ENCODE measurements around the gene MRPS10. TPM values are rescaled to one million over a fixed set of nuclear protein-coding genes. Genes with fewer than 3 reads are reported as not detected.
A peak's percentile ranks its signal among the peaks of the same experiment; 100 is the strongest.

MRPS10 gene
- total RNA-seq, 1 experiment from 2014 or later = 82.6 TPM

DNA sequence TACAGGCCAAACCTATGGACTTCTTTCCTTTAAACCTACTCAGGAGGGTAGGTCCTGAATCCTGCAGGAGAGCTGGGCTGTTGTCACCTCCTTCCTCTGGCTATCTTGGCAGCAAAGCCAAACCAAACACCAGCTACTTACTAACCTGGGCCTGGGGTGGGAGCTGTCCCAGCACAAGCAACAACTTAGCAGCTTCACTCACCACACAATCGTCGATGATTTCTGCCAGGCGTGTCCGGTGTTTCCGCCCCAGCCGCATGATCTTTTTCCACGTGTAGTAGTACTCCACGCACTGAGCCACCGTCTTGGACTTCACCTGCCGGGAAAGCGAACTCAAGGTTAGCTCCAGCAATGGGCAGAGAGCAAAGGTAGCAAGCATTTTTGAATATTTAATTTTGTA lies 25.4 kb upstream of the MRPS10 start:
- DNase-seq (ENCODE audit: low read depth, low spot score) = no peak
- in situ Hi-C loops (cut with HindIII; ENCODE audit: low pct_unique_long_range_greater_than_20kb, low sequenced_read_pairs) = no loop called here

DNA sequence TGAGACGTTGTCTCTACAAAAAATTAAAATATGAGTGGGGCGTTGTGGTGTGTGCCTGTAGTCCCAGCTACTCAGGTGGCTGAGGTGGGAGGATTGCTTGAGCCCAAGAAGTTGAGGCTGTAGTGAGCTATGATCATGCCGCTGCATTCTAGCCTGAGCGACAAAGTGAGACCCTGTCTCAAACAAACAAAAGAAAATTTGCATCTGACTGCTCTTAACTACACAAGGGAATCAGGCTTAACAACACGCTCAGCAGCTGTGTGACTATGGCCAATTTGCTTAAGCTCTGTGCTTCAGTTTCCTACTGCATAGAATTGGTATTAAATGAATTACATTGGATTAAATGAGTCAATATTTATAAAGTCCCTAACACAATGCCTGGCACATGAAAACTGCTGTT lies 24.3 kb upstream of the MRPS10 start:
- in situ Hi-C loops (cut with HindIII; ENCODE audit: low pct_unique_long_range_greater_than_20kb, low sequenced_read_pairs) = no loop called here
- no peak for DNase-seq (ENCODE audit: low read depth, low spot score)

DNA sequence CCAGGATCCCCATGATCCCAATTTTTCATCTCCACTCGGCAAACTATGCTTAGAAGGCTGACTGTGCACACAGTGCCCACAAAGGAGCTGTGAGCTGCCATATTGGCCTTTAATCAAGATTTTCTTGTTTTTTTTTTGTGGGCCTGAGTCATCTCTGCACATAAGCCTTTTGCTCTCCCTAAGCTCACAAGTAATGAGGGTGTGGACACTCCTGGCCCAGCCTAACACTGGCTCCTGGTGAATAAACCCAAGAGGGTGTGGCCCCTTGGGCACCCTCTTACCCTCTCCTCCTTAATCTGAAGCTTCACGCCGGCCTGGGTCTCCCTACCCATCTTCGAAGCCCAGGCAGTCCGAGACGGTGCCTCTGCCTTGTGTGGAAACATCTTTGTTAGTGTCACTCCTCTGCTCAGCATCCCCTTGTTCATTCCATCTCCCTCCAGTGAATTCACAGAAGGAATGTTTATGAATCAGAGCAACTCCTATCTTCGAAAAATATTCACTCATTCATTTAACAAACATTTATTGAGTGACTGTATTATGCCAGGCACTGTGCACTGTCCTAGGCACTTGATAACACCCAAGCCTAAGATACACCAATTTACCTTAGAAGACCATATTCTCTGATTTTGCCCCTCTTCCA lies 22.2 kb upstream of the MRPS10 start:
- DNase-seq (ENCODE audit: low read depth, low spot score) = no peak
- in situ Hi-C loops (cut with HindIII; ENCODE audit: low pct_unique_long_range_greater_than_20kb, low sequenced_read_pairs) = no loop called here

DNA sequence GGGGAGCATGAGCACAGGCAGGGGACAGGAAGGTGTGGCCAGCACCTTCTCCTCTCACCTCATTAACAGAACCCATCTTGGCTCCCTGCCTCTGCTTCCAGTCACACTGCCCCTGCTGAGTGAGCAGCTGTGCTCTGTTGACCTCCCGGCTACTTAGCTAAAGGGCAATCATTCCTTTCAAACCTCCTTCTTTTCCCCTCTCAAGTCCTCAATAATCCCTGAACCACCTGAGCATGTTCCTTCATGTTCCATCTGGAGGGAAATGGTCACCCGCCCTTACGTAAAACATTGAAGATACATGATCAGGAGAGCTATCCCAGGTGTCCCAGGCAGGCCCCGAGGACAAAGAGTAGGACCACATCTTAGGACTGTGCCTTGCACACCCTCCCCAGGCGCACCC lies 21.7 kb upstream of the MRPS10 start:
- in situ Hi-C loops (cut with HindIII; ENCODE audit: low pct_unique_long_range_greater_than_20kb, low sequenced_read_pairs) = no loop called here
- no peak for DNase-seq (ENCODE audit: low read depth, low spot score)

DNA sequence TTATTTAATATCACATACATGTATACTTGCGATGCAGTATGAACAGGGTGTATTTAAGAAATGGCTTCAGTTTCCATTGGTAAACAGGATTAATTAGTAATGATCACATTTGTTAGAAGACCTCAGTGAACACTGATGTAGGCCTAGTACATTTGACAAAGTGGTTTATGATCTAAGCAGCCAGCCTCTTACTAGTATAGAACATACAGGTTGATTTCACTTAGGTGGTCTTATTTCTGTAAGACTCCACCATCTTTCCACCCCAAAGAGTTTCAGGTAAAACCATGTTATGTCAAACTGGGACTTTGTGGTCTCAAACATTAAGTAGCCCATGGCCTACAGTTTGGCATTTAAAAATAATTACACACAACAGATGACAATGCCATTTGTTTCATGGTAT lies 20.2 kb upstream of the MRPS10 start:
- DNase-seq (ENCODE audit: low read depth, low spot score) = no peak
- in situ Hi-C loops (cut with HindIII; ENCODE audit: low pct_unique_long_range_greater_than_20kb, low sequenced_read_pairs) = no loop called here

DNA sequence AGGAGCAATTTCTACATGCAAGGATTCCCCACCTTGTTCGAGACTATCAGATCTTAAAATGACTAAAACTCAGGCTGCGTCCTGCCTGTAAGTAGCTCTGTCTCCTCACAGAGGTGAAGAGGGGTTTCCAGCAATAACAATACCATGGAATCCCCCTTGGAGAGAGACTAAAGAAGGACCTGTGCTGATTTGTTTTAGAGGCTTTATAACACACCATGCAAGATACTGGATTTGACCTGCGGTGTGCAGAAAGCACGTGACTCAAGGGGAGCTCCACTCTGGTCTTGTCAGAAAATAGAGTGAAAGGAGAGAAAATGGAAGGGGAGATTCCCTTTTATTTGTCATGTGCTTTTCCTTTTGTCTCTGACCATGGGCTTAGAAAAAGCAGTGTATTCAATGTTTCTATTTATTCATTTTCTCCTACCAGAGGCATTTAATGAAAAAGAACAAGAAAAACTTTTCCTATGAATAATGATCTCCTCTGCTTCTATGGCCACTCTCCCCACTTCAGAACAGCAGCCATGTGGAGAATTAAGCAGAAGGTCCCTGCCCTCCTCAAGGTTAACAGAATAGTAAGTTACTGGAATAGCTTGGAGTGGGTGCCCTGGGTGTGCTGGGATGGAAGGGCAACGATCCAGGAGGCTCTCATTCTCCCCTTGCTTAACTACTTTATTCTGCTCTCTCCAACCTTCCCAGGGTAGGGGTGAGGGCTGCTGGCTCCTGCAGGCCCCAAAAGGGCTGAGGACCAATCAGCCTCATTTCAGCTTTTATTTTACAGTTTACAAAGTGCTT lies 19.2 kb upstream of the MRPS10 start:
- DNase-seq (ENCODE audit: low read depth, low spot score) = no peak
- in situ Hi-C loops (cut with HindIII; ENCODE audit: low pct_unique_long_range_greater_than_20kb, low sequenced_read_pairs) = no loop called here

DNA sequence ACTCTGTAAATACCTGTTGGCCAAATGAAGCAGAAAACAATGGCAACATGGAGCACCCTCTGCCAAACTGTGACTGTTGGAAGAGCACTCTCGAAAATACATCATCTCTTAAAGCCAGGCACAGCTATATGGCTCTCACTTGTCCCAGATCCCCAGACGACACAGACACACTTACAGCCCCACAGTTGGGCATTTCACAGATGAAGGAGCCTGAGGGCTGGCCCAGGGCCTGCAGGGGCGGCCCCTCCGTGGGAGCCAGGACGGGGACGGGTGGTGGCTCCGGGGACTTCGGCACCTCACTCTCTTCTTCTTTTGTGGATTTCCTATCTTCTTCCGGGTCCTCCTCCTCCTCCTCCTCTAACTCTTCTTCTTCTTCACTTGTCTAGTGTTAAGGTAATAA lies 18.4 kb upstream of the MRPS10 start:
- in situ Hi-C loops (cut with HindIII; ENCODE audit: low pct_unique_long_range_greater_than_20kb, low sequenced_read_pairs) = no loop called here
- no peak for DNase-seq (ENCODE audit: low read depth, low spot score)

DNA sequence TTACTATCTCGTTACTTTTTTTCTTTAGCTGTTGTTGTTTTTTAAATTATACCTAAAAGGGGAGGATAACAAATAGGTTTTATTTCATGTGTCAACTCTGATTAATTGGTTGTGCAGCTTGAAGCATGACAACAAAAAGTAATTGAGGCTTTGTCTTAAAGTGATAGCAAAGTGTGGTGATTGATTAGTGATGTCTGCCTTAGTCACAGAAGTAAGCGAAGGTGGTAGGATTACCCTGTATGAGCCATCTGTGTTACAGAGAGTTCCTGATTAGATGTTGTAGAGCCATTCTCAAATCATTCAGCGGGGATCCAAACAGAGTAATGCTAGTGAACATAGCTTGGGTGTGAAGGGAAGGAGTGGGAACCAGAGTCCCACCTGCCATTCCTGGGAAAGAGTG lies 14.4 kb upstream of the MRPS10 start:
- in situ Hi-C loops (cut with HindIII; ENCODE audit: low pct_unique_long_range_greater_than_20kb, low sequenced_read_pairs) = no loop called here
- no peak for DNase-seq (ENCODE audit: low read depth, low spot score)

DNA sequence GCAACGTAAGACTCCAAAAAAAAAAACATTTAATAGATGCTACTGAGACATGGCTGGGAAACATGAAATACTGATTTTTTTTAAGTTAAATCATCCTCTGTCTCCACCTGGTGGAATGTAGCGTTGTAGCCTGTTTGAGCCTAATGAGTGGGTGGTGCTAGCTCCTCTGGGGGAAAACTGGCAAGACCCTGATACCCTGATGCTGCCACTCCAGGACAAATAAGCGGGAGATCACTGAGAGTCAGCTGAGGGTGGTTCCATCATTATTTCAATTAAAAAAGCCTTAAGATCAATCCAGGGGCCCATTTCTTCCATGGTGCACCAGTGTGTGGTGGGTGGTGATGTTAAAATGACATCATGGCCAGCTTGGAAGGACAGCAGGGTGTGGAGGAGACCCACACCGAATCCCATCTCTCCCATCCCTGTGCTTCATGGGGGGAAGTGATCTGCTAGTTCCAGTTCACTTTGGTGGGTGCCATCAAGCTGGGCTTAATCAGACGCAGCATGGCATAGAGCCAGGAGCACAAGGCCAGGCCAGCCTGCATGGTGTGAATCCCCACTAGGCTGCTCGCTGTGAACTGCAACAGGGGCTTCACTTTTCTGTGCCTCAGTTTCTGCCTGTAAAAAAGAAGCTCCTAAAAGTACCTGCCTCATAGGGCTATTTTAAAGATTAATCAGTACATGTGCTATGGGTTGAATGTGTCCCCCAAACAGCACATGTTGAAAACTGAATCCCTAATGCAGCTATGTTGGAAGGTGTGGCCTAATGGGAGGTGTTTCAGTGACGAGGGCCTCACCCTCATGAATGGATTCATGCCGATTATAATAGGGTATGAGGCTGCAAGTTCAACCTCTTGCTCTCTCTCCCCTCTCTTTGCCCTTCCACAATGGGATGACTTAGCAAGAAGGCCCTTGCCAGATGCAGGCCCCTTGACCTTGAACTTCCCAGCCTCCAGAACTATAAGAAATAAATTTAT lies 13.0 kb upstream of the MRPS10 start:
- DNase-seq (ENCODE audit: low read depth, low spot score) = peak; percentile 22

DNA sequence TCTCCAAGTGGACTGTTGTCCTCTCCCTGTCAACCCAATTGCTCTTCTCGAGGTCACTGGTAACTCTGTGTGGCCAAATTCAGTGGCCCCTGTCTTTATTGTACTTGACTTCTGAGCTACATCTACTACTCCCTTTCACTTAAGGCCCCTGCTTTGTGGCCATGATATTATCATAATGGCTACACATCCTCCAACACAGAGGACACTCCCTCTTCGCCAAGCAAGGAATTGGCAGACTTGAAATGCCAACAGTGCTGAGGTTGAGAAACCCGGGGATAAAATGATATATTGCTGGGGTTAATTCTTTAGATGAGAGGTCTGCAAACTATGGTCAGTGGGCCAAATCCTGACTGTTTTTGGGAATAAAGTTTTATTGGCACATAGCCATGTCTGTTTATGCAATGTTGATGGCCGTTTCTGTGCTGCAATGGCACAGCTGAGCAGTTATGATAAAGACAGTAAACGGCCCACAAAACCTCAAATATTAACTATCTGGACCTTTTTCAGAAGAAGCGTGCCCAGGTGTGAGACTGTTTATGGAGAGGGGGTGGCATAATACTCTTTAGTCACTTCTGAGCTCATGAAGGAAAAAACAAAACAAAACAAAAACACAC lies 12.0 kb upstream of the MRPS10 start:
- in situ Hi-C loops (cut with HindIII; ENCODE audit: low pct_unique_long_range_greater_than_20kb, low sequenced_read_pairs) = no loop called here
- no peak for DNase-seq (ENCODE audit: low read depth, low spot score)

More for the DNA sequence above, 13.0 kb upstream of the MRPS10 start:
- in situ Hi-C loops (cut with HindIII; ENCODE audit: low pct_unique_long_range_greater_than_20kb, low sequenced_read_pairs) = no loop called here

DNA sequence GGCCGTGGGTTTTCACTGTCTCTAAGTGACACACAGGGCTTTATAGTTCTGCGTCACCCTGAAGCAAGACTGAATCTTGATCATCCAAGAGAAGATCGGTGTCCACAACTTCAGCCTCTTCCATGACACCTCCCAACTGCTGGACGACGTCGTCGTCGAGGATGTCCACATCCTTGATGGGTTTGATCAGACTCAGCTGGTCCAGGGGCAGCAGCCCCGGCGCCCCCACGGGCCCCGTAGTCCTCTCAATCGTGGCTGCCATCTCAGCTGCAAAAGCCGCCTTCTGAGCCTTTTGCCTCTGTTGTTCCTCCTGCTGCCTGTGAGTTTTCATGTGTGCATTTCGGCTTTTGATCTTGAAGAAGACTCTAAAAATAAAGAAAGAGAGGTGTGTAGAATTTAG lies 10.6 kb upstream of the MRPS10 start:
- DNase-seq (ENCODE audit: low read depth, low spot score) = no peak
- in situ Hi-C loops (cut with HindIII; ENCODE audit: low pct_unique_long_range_greater_than_20kb, low sequenced_read_pairs) = no loop called here

DNA sequence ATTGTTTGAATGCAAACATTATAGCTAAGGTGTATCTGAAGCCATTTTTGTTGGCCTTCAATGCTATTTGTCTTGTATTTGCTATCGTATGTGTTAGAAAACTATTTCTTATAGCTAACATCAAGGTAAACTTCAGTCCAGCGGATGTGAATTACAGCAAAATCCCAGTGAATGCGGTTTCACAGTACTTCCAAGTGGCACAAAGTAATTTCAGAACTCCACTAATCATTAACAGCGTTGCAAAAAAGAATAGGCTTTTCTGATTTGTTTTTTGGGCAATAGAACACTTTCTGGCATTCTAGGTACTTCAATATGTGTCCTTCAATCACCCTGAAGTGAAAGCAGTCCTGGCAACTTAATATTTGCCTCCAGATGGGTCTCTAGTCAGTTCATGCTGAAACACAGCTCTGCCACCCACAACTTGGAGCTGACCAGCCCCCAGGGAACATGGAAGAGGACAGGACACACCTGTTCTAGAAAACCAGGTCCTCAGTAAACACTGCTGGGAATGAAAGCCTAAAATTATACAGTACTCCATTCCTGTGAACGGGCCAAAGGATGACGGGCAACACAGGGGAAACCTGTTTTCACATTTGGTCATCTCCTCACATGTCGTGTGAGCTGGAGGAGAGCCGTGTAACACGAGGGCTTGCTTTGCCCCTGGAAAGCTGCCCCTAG lies 9.7 kb upstream of the MRPS10 start:
- in situ Hi-C loops (cut with HindIII; ENCODE audit: low pct_unique_long_range_greater_than_20kb, low sequenced_read_pairs) = no loop called here
- DNase-seq (ENCODE audit: low read depth, low spot score) = no peak

DNA sequence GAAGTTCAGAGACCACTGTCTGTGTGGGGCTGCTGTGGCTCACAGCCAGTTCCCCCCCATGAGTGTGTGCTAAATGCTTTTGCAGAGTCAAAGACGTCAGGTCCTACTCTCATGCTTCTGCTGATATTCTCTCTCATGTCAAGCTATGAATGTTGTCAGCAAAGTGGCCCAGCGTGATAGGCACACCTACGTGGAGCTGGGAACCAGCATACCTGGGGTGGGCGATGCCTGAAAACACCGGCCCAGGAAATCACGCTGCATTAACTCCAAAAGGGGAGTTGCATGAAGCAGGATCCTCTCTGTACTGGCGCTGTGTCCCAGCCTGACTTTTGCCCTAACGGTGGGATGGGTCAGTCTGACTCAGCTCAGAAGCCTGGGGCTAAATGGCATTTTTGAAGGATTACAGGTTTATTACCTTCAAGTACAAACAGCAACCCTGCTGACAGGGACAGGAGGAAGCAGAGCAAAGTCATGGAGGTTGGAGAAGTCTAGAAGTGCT lies 9.0 kb upstream of the MRPS10 start:
- peak; percentile 7 for DNase-seq (ENCODE audit: low read depth, low spot score)
- in situ Hi-C loops (cut with HindIII; ENCODE audit: low pct_unique_long_range_greater_than_20kb, low sequenced_read_pairs) = no loop called here

DNA sequence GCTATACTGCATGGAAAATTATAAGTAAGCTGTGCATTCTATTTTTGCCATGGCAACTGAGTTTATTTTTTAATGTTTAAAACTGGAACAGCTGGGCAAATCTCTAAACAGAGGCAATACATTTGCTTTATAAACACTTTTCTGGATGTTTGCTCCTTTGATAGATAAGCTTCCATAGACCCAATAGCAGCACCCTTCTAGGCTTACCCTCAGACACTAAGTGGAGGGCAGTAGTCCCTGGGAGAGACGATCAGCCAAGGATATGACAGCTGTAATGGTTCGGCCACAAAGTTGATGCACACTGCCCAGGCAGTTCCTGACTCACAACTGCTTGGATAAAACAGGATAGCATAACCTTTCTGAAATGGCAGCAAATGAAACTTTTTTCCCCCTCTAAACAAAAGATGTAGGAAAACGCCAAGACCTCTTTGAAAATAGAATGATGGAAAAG lies 8.5 kb upstream of the MRPS10 start:
- in situ Hi-C loops (cut with HindIII; ENCODE audit: low pct_unique_long_range_greater_than_20kb, low sequenced_read_pairs) = no loop called here
- DNase-seq (ENCODE audit: low read depth, low spot score) = no peak

DNA sequence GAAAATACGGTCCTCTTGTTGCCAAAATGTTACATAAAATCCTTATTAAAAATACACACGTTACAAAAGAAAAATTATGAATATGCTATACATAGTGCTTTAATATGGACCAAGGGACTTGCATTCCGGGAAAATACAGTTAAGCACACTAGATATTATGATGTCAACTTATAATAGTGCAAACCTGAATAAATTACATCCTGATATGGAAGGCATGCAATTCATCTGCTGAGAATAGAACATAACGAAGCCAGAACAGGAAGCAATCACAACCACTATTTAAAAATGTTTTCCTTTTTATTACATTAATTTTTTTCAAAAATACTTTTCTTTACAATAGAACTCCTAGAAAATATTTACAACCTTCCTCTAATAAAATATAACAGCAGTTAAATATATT lies 7.8 kb upstream of the MRPS10 start:
- no peak for DNase-seq (ENCODE audit: low read depth, low spot score)
- in situ Hi-C loops (cut with HindIII; ENCODE audit: low pct_unique_long_range_greater_than_20kb, low sequenced_read_pairs) = no loop called here

DNA sequence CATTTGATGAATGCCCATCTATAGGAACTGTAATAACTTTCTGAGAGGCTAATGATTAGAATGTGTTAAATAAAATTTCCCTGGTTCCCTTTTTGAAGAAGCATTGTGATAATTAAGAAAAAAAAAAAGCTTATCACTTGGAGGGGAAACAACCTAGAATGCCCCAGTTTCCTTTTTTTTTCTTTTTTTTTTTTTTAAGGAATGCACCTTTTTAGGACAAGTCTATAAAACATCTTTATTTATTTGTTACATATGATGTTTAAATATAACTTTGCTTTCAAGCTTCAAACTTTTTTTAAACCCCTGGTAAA lies 7.3 kb upstream of the MRPS10 start:
- in situ Hi-C loops (cut with HindIII; ENCODE audit: low pct_unique_long_range_greater_than_20kb, low sequenced_read_pairs) = no loop called here
- no peak for DNase-seq (ENCODE audit: low read depth, low spot score)

DNA sequence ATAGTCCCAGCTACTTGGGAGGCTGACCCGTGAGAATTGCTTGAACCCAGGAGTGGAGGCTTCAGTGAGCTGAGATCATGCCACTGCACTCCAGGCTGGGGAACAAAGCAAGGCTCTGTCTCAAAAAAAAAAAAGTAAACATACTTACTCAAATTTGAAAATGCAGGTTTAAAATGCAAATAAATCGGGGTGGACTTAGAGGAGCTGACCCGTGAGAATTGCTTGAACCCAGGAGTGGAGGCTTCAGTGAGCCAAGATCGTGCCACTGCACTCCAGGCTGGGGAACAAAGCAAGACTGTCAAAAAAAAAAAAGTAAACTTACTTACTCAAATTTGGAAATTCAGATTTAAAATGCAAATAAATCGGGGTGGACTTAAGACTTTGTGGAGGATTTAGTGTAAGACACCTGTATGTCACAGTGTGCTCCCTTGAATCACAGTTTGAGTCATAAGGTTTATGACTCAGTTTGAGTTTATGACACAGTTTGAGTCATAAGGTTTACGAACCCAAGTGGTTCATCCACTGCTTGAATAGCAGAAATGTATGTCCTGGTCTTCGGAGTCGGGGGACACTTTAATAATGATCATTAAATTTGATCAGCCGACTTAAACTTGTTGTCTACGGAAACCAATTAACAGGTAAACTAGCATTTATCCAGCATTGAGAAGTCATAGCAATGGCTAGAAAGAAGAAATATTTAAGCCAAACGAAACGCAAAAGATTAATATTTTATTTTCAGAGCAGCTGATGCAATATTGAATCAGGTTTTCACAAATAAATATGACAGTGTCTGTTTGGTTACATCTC lies 6.8 kb upstream of the MRPS10 start:
- DNase-seq (ENCODE audit: low read depth, low spot score) = no peak
- in situ Hi-C loops (cut with HindIII; ENCODE audit: low pct_unique_long_range_greater_than_20kb, low sequenced_read_pairs) = no loop called here
